GM18867 (cell line): ENCODE measurements around the gene MCTP1.
A peak's percentile ranks its signal among the peaks of the same experiment; 100 is the strongest.

ENCODE experiments used
- ATAC-seq: cut with Tn5 transposase; IDR thresholded peaks from one replicate; pipeline ENCODE4 v1.9.1; 2021; ENCODE audit warnings: mild to moderate bottlenecking, moderate library complexity; ENCODE audit not compliant: unreplicated experiment

The MCTP1 gene

DNA sequence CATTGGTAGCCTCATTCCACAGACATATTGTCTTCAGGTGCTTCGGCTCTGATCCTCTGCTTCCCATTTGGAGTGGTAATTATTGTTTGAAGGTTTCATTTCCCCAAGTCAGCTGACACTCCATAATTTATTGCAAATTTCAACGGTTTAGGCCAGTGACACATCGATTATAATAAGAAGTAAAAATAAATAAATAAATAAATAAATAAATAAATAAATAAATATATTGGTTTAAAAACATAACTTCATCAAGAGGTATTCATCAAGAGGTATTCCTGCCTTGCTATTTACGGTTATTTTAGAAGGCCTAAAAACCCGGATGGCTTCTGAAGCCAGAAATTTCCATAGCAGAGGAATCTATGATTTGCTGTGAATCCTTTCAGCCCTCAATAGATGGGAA is 393.3 kb downstream of the MCTP1 start:
- no peak for ATAC-seq

DNA sequence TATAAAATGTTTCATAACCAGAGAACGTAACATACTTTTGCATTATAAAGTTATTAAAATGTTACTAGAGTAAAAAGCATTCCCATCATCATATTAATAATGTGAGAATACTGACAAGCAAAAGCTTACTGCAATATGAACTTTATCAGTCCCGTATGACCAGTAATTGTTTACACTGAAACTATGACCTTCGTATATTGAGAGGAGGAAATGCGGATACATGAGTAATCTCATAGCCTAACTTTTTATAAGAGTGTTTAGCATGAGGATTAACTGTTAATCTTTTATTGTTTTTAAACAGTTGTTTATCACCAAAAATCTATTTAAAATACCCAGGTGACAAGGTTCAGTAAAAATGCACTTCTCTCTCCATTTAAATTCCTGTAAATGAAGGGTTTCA is 394.0 kb downstream of the MCTP1 start:
- ATAC-seq: no peak

DNA sequence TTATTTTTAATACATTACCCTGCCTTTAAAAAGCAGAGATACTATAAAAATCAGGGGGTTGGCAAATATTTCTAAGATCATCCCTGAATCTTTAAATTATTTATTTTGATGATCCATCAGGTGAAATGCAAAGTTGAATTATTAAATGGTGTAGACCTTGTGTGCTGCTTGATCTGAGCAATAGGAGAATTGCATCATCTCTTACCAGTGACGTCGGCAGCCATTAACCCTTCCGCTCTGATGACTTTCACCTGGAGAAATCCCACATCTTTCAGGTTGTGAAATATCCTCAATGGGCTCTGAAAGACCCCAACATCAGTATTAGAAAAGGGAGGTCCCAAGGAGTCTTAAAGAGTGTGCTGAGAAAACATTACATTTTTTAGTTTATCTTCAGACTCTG is 396.2 kb downstream of the MCTP1 start:
- ATAC-seq: no peak

DNA sequence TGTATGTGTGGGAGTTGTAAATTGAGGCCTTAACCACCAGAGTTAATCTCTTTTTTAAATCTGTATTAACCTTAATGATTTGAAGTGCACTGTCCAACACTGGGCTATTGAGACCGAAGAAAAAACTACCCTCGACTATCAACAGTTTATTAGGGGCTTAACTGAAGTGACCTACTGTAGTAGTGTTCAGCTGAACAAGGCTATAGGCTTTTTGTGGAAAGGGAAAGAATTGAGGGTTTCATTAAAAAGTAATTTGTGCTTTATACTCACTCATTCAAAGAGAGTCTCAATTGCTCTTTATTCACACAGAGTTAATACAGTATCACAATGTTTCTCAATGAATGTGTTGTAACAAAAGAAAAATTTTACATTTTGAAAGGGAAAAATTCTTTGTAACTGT is 399.0 kb downstream of the MCTP1 start:
- ATAC-seq: no peak

DNA sequence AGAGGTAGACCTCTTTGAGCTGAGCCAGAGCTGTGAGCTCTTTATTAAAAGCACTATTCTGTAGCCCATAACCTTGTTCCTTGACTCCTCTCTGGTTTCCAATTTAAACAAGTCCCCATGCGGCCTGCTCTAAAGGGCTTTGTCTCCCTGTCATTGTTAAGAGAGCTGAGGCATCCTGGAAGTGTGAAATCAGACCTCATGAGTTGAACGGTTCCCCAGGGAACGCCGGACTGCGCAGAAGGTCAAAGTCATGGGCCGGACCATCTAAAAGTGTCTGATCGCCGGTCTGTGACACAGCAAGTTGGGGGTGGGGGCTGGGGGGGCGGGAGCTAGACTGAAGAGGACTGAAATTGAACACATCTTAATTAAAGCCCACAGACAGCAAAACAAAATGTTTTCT is 400.6 kb downstream of the MCTP1 start:
- no peak for ATAC-seq

DNA sequence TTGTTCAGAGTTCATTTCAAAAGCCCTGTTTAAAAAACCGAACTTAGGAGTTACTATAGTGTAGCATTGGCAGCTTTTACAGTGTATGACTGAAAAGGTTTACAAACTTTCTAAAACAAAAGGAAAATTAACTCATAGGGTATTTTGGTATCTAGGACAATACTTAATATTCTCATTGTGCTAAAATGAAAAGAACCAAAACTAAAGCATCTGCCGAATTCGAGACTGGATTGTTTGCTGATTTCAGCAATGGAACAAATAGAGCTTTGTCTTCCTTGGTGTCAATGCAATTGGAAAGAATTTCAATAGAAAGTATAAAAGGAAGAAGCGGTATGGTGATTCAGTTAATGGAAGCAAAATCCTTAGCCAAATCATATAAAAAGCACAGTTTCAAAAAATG is 412.4 kb downstream of the MCTP1 start:
- no peak for ATAC-seq

DNA sequence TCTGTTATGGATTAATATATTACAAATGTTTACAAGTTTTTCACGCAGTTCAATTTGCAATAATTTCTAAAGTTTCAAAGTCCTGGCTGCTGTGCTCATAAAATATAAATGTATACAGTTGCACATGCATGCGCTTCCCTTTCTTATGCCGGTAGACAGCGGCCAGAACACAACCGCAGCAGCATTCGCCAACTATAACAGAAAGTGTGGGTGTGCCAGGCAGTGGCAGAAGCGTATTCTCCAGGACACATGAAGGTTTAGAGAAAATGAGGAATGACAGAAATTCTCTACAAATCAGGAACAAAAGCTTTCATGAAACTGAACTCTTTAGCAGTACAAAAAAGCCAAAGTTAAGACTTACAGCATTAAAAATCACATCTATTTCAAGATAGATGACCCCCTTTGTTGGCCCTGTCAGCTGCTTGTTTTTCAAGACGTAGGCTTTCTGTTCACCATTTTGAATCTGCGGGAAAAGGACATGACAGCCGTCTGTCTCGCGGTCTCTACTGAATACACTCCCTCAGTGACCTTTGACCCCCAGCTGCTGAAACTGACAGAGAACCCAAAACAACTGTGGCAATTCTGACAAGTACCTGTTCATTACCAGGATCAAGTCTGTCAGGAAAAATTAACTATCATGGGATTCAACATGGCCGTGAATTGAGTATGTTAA is 414.2 kb downstream of the MCTP1 start:
- no peak for ATAC-seq

DNA sequence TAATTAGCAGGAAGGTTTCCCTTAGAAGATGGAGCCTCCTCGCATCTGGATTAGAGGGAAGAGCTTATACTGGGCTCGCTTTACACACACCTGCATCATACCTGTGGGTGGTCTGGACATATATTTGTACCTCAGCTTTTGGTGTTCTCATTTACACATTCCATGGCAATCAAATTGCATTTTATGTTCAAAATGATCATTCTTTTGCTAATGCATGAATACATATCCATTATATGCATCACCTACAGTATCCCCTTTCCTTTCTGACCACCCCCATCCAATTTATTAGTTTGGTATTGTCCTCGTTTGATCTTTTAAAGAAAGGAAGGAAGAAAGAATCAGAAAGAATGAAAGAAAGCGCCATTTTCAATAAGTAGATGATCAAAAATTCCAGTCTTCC is 415.0 kb downstream of the MCTP1 start:
- ATAC-seq: no peak

DNA sequence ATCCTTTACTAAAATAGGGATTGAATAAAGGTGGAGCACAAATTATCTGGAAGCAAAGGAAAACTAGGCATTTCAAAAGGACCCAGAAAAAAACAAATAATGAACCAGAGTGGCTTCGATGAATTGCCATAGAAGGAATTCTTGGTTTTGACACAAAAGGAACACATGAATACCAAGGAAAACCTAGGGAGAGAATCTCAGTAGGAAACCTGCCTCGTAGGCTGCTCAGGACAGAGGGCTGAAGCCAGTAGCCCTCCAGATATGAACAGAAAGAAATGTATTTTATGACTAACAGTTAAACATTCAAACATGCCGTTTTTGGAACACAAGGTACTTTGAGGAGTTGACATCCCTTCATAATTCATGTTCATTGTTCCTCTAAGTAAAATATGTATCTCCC is 420.9 kb downstream of the MCTP1 start:
- no peak for ATAC-seq

DNA sequence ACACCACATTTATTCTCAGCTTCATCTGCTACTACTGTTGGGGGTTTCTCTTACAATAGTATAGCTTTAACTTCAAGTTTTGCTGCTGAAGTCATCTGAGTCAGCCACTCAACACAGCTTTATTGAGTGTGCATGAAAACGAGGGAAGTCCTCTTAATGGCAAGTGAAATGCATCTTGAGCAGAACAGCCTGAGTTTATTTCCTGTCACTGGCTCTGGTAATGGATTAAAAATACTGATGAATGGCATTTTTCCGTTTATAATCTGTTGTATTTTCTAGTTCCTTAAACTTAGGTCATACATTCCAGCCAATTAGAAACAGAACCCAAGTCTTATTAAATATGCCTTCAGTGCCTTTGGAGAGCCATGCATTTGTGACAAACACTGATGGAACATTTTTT is 427.8 kb downstream of the MCTP1 start:
- no peak for ATAC-seq

DNA sequence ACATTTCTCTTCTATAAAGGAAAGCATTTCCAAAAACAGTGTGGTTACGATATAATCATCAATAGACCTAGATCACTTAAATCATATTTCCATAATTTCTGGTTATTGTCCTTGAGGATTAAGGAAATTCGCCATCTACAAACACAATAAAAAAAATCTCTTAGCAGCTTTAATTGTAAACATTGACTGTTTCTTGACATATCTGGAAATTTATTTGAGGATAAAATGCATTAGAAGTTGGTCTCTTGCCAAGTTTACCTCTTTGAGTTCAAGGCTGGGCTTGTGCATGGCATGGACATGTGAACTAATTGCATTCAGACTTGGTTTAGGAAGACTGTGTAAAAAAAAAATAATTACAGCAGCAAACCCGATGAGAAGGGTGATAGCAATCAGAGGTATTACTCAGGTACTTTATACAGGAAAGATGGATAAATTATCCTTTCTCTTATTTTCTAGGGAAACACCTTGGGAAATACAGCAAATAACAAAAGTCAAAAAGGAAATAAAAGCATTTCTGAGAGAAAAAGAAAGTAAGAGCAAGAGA is 428.6 kb downstream of the MCTP1 start:
- ATAC-seq: no peak

DNA sequence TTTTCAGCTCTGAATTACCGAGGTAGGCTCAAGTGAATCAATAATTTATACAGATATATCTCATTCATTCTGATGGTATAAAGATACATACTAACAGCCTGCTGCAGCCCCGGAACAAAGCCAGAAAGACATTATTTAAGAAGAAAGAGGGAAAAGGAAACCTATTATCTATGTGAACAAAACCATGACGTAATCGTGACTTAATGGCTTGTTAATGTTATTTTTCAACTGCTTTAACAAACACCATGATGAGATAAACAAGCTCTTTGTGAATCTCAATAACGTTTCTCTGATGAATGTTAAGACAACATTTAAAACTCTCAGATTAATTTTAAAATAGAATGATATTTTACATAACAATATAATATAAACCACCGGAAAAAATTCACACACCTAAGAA is 429.4 kb downstream of the MCTP1 start:
- no peak for ATAC-seq

DNA sequence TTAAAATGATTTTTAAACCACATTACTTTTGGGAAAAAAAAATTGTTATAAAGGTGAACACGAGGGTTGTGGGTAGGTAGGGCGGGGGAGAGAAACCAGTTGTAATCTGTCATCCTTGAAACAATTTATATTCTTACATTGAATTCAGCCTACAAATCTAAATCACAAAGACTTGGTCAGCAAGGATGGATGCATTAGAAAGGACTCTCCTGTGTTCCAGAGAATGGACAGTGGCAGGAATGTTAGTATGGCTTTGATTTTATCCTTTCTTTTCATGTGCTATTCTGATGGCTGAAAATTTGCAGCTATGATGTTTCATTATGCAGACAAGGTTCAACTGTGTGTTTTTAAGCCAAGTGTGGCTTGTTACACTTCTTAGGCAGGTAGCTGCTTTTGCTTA is 431.8 kb downstream of the MCTP1 start:
- ATAC-seq: no peak

DNA sequence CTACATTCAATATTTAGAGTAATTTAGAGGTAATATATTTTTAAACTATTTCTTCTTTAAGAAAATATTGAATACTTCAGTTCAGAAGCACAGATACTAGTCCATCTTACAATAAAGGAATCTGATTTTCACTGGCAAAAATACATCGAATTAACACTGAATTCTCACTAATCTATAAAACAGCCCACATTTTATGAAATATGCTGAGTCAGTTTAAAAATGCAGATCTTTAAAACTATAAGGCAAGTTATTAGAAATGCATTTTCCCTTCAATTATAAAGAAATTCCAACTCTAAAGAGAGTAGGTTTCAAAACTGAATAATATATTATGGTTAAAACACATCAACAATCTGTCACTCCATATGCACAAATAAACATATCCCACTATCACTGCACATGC is 433.9 kb downstream of the MCTP1 start:
- no peak for ATAC-seq

DNA sequence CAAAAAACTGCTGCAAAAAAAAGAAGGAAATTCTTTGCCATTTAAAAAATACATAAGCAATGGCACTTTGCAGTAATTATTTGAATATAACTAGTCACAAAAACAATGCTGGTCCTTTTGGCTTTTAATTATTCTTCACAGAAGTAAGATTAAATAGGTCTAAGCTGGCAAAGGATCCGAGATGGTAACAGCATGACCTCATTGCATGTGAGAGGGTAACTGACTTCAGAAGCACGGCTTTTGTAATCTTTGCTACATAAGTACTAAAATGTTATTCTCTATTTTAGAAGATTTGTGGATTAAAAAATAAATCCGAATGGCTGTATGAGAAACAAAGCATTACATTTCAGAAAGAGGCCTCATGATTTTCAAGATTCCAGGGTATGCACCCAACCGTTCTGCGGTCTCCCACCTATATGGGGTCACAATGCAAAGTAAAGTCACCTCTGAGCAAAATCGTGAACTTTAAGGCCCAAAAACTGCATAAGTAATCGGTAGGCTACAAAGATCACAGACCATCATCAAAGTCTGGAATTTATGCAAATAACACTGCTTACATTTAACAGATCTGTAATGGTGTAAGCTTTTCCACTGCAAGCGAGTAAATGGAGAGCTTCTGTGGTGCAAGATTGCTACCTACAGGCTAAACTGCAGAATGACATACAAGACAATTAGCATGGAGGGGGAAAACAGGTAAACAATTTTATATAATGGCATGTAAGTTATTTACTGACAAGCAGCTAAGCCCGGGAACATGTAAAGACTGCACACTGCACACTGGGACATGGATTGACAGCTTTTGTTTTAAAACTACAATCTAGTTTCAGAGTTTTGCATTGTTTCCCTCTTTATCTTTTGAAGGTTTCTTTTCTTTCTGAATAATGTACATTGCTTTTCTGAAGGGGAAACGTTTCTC is 434.8 kb downstream of the MCTP1 start:
- ATAC-seq: peak; percentile 93

DNA sequence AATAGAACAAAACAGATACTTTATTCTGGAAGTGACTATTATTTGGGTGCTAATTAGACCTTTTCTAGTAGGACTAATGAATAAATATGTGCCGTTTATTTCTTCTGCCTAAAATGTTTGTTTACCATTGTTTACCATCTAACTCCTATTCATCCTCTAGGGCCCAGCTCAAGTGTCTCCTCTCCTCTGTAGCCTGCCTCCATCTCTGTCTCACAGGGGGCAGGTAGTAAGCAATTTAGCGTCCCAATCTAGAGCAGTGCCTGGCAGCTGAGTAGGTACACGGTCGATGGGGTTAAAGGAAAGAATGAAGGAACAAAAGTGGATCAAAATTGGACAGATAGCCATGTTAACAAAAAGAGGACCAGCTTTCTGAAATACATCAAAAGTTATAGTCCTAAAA is 435.6 kb downstream of the MCTP1 start:
- no peak for ATAC-seq

DNA sequence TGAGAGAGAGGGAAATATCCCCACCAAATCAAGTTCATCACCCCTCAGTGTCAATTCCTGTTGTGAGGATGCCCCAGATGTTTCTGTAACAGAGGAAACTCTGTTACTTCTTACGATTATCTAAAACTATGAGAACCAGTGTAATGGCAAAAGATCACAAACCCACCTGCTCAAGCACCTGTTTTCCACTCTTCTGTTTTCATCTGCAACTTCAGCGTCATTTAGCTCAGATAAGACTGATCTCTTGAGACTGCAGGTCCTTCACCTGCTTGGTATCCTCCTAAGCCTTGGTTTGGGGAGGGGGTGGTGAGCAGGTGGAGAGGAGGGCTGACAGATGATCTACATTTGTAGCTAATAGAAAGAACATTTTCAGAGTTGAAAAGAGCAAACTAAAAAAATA is 437.2 kb downstream of the MCTP1 start:
- no peak for ATAC-seq

DNA sequence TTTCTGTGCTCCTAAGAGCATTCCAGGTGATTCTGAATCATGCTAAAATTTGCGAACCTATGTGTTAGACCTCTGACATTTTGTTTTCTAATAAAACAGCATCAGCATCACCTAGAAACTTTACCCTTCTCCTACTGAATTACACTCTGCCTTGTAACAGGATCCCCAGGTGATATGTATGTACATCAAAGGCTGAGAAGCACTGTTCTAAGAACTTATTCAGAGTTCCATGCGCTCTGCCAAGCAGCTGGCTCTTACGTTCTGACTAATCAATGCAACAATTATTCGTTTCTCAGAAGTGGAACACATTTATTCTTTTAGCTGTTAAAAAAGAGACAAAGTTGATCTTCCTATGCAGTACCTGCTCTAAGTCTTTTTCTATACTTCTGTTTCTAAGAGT is 437.9 kb downstream of the MCTP1 start:
- ATAC-seq: no peak

DNA sequence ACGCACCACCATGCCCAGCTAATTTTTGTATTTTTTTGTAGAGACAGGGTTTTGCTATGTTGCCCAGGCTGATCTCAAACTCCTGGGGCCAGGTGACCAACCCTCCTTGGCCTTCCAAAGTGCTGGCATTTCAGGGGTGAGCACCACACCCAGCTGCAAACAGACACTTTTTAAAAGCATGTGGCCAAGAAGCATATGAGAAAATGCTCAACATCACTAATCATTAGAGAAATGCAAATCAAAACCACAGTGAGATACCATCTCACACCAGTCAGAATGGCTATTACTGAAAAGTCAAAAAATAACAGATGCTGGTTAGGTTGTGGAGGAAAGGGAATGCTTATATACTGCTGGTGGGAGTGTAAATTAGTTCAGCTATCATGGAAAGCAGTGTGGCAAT is 439.2 kb downstream of the MCTP1 start:
- peak; percentile 48 for ATAC-seq

DNA sequence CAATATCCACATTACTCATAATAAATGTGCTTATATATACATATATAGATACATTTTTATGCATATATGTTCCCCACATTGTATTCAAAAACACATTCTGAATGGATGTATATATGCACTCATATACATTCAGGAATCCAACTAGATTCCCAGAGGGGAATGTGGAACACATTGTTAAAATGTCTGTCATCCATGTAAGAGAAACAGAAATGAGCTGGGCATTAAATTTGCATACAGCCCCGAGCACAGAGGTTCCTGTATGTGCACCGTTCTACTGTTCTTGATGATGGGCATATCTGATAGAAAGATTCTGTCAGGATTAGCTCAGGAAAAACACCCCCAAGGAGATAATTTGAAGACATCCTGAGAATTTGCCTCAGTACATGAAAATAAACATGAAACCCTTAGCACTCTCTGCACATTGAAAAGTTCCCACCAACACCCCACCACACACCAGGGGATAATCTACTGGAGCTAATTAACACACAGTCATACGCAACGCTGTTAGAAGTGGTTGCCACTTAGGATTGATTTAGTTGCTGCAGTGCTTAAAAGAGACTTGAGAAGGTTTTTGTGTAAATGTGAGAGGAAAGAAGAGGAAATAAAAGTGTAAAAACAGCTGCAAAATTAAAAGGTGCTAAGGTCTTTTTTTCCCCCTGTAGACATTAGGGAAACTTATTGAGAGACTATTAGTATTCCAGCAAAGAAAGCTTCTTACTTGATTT is 443.1 kb downstream of the MCTP1 start:
- ATAC-seq: peak; percentile 37

DNA sequence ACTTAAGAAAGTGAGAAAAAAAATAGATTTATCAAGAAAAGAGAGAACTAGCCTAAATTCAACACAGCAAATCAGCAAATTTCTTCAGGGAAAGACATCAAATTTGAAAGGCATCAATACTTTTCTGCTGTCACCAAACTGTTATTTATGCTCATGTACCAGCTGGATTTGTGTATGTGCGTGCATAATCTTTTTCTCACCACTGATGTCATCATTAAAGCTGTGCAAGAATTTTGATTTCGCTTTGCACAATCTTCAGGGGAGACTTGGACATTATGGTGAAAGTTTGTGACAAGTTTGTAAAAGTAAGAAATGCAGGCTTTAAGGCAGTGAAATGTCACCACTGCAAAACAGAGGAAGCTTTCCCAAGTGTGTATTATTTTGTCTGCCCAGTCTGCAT is 451.0 kb downstream of the MCTP1 start:
- ATAC-seq: no peak

DNA sequence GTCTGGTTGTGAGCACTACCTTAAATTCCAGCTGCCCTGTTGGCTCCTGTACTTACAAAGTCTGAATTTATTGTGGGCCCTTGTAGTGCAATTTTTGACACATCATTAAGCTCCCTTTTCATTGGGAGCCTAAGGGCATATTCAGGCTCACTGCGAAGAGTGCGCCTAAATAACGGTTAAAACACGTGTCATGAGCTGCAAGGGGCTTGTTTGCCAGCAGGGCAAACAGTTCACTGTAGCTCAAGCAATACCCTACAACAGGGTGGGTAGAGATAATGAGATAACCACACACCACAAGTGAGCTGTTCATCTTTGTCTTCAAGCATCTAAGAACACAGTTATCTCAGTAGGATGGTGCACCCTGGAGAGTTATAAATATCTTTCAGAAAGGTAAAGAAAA is 452.2 kb downstream of the MCTP1 start:
- no peak for ATAC-seq
